Transverse colon (tissue), 4 donors: ENCODE results near the gene SFXN5. TPM values are rescaled to one million over a fixed set of nuclear protein-coding genes. Genes with fewer than 3 reads are reported as not detected.

Source experiments
- DNase-seq: peaks from one replicate; pipeline ENCODE4 v3.0.0-alpha.2; 2019
- H3K27ac ChIP-seq, 4 donors: fragments of 200-600 bp; sonication (generic); 2 replicates each; pipeline ENCODE4 v1.5.1; 2016 to 2018; ENCODE audit warnings: inconsistent platforms in 4 of 4
- H3K27me3 ChIP-seq: fragments of 200-600 bp; sonication (generic); 2 replicates; pipeline ENCODE4 v1.5.1; 2017; ENCODE audit warnings: inconsistent platforms
- H3K36me3 ChIP-seq, 4 donors: fragments of 200-600 bp; sonication (generic); 2 replicates each; pipeline ENCODE4 v1.5.1; 2017 to 2019; ENCODE audit warnings: inconsistent platforms in 4 of 4
- H3K4me1 ChIP-seq, 4 donors: fragments of 200-600 bp; sonication (generic); 2 replicates each; pipeline ENCODE4 v1.5.1; 2017 to 2020; ENCODE audit warnings: inconsistent platforms in 4 of 4
- H3K4me3 ChIP-seq, 4 donors: fragments of 200-600 bp; sonication (generic); 1 replicate in 1 of 4; 2 replicates in 3 of 4; pipeline versions ENCODE4 v1.5.1 to v1.6.1; 2017 to 2019; ENCODE audit warnings: inconsistent platforms in 4 of 4
- H3K9me3 ChIP-seq, 2 donors: fragments of 200-600 bp; sonication (generic); 2 replicates each; pipeline ENCODE4 v1.5.1; 2017 to 2019; ENCODE audit warnings: inconsistent platforms in 2 of 2
- EP300 ChIP-seq: sonication (generic); formaldehyde crosslinking; IDR thresholded peaks from one replicate; pipeline ENCODE4 v1.6.1; 2017; ENCODE audit warnings: antibody characterized with exemption, low read depth
- POLR2A ChIP-seq: fragments of 450-650 bp; IDR thresholded peaks from one replicate; pipeline ENCODE4 v1.6.1; 2016; ENCODE audit warnings: antibody characterized with exemption, mild to moderate bottlenecking, moderate library complexity
- POLR2AphosphoS5 ChIP-seq, 3 donors: sonication (generic); formaldehyde crosslinking; IDR thresholded peaks; one replicate each; pipeline ENCODE4 v1.6.1; 2016; ENCODE audit warnings: antibody characterized with exemption in 3 of 3
- WGBS, 2 donors: methylation state at CpG; one replicate each; pipeline ENCODE4 v1.1.5; 2018; ENCODE audit warnings: low coverage in 1 of 2; 5-methylcytosine and 5-hydroxymethylcytosine counted together
- in situ Hi-C, 4 donors: fragments of 200-750 bp; cut with MboI; loops; one replicate each; pipeline versions ENCODE4 v1.15.0 to v1.15.1; 2017; ENCODE audit warnings: low sequenced_read_pairs in 3 of 4, low pct_ligation_motif_present in 1 of 4, low pct_unique_long_range_greater_than_20kb in 1 of 4
- intact Hi-C: fragments of 100-400 bp; cut with DNase I; formaldehyde crosslinking; loops from one replicate; pipeline ENCODE4 v1.15.1; 2023; ENCODE audit warnings: low total_unique reads
- total RNA-seq, 4 donors: library from RNA; depleted of rRNA; stranded (reverse); fragments of >200 nt; gene quantifications; one replicate each; pipeline ENCODE4 v1.1.0, GENCODE V29; 2016
- TF ChIP-seq, protein P1 (sequence below), 5 experiments: fragments of 200-600 bp in 3 of 5; fragments of 450-650 bp in 2 of 5; sonication (generic) in 3 of 5; IDR thresholded peaks; 1 replicate in 2 of 5; 2 replicates in 3 of 5; pipeline ENCODE4 v1.5.1; 2016 to 2017; ENCODE audit warnings: antibody characterized with exemption in 5 of 5, inconsistent platforms in 3 of 5, mild to moderate bottlenecking in 2 of 5, moderate library complexity in 1 of 5

SFXN5 gene
- total RNA-seq, 4 donors from 2014 or later = 12.3 to 98.4 (median 42.7) TPM

DNA sequence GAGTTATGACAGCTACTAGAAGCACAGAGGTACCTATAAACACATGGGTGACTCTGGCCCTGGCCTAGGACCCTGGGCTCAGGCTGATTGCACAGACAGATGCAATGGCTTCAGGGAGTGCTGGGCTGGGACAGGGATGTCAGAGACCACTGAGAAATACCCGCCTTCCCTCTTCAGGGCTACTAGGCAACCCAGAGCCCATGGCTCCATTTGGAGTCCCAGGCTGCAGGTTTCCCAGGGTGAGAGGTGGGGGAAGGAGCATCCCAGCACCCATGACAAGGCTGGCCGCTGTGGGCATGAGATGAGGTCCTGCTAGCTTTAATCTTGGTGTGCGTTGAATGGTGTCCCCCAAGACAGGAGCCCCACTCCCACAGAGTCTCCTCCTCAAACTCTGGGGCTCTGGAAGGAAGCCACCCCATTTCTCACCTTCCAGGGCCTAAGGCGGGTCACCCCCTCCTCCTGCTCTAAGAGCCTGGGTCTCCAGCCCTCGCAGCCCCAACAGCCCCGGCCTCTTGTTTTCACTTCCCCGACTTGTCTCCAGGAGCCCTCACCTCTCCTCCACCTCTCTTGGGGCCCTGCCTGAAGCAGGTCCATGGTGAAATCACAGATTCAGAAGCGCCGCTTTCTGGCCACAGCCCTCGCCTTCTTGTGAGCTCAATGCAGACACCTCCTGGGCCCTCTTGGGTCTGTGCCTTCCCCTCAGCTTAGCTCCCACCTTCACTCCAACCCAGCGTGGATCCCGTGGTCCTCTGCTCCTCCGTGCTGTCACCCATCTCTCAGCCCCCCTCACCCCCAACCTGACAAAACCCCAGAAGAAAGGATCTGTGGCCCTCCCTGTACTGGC lies 112.7 kb downstream of the SFXN5 start:
- DNase-seq = no peak
- intact Hi-C loops = no loop called here
- 93 to 100% methylated on average over 1 to 13 of the region's 13 CpGs for WGBS, 2 donors
- Histone ChIP-seq H3K27me3 (no peaks in the 10 kb centered on the region), H3K4me3 (no peak overlapping the region), H3K27ac (no peak overlapping the region), H3K9me3 (no peaks in the 10 kb centered on the region), H3K4me1 (no peaks in the 10 kb centered on the region), H3K36me3 (no peaks in the 10 kb centered on the region)
- TF ChIP-seq, protein P1, sequence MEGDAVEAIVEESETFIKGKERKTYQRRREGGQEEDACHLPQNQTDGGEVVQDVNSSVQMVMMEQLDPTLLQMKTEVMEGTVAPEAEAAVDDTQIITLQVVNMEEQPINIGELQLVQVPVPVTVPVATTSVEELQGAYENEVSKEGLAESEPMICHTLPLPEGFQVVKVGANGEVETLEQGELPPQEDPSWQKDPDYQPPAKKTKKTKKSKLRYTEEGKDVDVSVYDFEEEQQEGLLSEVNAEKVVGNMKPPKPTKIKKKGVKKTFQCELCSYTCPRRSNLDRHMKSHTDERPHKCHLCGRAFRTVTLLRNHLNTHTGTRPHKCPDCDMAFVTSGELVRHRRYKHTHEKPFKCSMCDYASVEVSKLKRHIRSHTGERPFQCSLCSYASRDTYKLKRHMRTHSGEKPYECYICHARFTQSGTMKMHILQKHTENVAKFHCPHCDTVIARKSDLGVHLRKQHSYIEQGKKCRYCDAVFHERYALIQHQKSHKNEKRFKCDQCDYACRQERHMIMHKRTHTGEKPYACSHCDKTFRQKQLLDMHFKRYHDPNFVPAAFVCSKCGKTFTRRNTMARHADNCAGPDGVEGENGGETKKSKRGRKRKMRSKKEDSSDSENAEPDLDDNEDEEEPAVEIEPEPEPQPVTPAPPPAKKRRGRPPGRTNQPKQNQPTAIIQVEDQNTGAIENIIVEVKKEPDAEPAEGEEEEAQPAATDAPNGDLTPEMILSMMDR (IDR thresholded peaks at IDR 0.05) = no peak
- TF ChIP-seq EP300 = no peak
- no peak for TF ChIP-seq POLR2AphosphoS5 (IDR thresholded peaks at IDR 0.05)
- TF ChIP-seq POLR2A = no peak
- in situ Hi-C loops = no loop called here

DNA sequence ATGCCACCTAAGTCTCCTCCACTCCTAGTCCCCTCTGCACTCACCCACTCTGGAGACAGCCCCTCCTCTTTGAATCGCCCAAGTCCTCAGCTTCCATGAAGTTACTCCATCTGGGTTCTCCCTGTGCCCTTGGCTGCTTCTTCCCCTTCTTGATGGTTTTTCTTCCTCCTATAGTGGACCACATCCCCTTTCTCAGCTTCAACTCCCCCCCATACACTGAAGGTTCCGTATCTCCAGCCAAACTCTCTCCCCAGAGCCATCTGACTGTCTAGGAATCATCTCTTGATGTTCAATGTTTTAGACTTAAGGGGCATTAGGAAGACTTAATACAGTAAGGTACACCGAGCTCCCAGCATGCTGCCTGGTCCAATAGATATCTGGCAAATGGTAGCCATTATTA lies 114.6 kb downstream of the SFXN5 start:
- TF ChIP-seq EP300 (no peak), POLR2A (no peak), POLR2AphosphoS5 (IDR thresholded peaks at IDR 0.05) (no peak)
- DNase-seq = no peak
- Histone ChIP-seq H3K27me3 (no peaks in the 10 kb centered on the region), H3K27ac (no peak overlapping the region), H3K4me3 (no peak overlapping the region), H3K9me3 (no peaks in the 10 kb centered on the region), H3K4me1 (no peaks in the 10 kb centered on the region), H3K36me3 (no peaks in the 10 kb centered on the region)
- in situ Hi-C loops (no loop called here), intact Hi-C loops (no loop called here)
- 77 to 86% methylated on average over 3 of the region's 3 CpGs for WGBS, 2 donors

DNA sequence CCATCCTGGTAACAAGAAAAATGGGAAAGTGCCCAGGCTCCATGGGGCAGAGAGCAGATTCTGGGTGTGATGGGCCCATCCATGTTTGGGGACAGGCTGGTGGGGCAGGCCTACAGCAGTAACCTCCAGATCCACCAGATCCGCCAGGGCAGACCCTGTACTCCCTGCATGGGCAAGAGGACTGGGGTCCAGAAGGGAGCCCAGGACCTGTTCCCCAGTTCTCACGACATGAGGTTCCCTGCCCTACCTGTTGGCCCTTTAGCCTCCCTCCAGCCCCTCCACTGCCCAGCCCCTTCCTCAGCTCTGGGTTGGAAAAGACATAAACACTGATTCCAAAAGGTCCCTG lies 115.5 kb downstream of the SFXN5 start:
- TF ChIP-seq POLR2AphosphoS5 (IDR thresholded peaks at IDR 0.05) = no peak
- TF ChIP-seq, protein P1 (IDR thresholded peaks at IDR 0.05) = no peak
- TF ChIP-seq POLR2A = no peak
- no peak for TF ChIP-seq EP300
- no peaks in the 10 kb centered on the region for H3K27me3 ChIP-seq
- in situ Hi-C loops (no loop called here), intact Hi-C loops (no loop called here)
- no peak for DNase-seq
- no peak overlapping the region for H3K4me3 ChIP-seq
- no peaks in the 10 kb centered on the region for H3K36me3 ChIP-seq
- H3K9me3 ChIP-seq = no peaks in the 10 kb centered on the region
- no peak overlapping the region for H3K27ac ChIP-seq
- WGBS, 2 donors = 94% methylated on average over 2 of the region's 2 CpGs; no CpG with 5 or more reads in 1 of the 2 donors
- no peaks in the 10 kb centered on the region for H3K4me1 ChIP-seq

DNA sequence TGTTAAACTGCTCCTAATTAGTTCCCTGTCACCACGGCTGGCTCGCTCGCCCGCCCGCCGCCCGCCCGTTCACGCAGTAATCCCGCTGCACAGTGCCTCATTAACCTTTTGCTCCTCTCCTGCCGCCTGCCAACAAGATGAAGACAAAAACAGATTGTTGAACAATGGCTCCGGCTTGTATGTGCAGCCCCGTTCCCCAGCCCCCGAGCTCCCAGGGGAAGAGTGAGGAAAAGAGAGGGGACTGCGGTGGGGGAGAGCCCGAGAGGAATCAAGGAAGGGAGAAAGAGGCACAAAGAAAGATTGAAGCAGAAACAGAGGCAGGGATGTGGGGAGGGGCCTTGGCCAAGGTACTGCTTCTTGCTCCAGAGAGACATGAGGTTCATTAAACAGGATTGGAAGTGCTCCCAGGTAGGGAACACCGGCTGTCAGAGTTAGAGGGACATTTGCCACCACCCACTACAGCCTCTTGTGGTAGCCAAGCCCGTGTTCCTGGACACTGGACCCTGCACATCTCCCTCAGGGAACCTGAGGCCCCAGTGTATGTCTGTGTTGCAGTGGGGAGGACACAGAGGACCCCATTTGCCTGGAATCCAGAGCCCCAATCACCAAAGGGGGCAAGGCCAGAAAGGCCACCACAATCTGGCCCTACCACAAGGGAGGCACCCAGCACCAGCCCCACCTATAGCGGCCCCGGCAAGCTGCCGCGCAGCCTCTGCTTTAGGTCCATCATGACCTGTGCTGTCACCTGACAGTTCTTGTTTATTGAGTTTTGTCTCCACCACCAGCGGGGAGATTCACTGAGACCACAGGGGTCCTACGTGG lies 116.1 kb downstream of the SFXN5 start:
- no peaks in the 10 kb centered on the region for H3K27me3 ChIP-seq
- H3K9me3 ChIP-seq = no peaks in the 10 kb centered on the region
- H3K36me3 ChIP-seq = no peaks in the 10 kb centered on the region
- TF ChIP-seq, protein P1 (IDR thresholded peaks at IDR 0.05) = no peak
- TF ChIP-seq POLR2AphosphoS5 (IDR thresholded peaks at IDR 0.05) (no peak), EP300 (no peak), POLR2A (no peak)
- 84 to 92% methylated on average over 3 to 24 of the region's 24 CpGs for WGBS, 2 donors
- no peaks in the 10 kb centered on the region for H3K4me1 ChIP-seq
- H3K4me3 ChIP-seq = no peak overlapping the region
- intact Hi-C loops = no loop called here
- in situ Hi-C loops = no loop called here
- H3K27ac ChIP-seq = no peak overlapping the region
- DNase-seq = no peak
